OCI-LY7 (cell line): ENCODE data around the gene TUSC2. TPM values are rescaled to one million over a fixed set of nuclear protein-coding genes. Genes with fewer than 3 reads are reported as not detected.

Experiments used
- BruUV-seq: library from RNA; stranded (reverse); fragments of 400-500 nt; replicated peaks from 2 replicates; lab custom pipeline; 2021; lab: Mats Ljungman, UMichigan
- CTCF ChIA-PET: fragments of 300-600 bp; sonication (Branson Sonifier 250); formaldehyde crosslinking; loops from one replicate; lab custom pipeline; 2022; ENCODE audit warnings: antibody characterized with exemption; ENCODE audit not compliant: unreplicated experiment; lab: Charles Lee
- POLR2A ChIA-PET: fragments of 300-600 bp; sonication (Branson Sonifier 250); formaldehyde crosslinking; loops from one replicate; lab custom pipeline; 2022; ENCODE audit warnings: antibody characterized with exemption; lab: Charles Lee
- DNase-seq: peaks from one replicate; pipeline ENCODE4 v3.0.0-alpha.2; 2015; ENCODE audit warnings: low spot score
- H2AFZ ChIP-seq: fragments of 200-600 bp; sonication (generic), shearing (Covaris generic); 2 replicates; pipeline ENCODE4 v1.6.1; 2014; ENCODE audit warnings: mild to moderate bottlenecking, antibody characterized with exemption, low read length, moderate library complexity
- H3K27ac ChIP-seq: fragments of 200-600 bp; sonication (generic); 2 replicates; pipeline ENCODE4 v1.5.1; 2014; ENCODE audit warnings: mixed run types, low read depth, mild to moderate bottlenecking, moderate library complexity, low read length, inconsistent platforms; ENCODE audit not compliant: poor library complexity, severe bottlenecking
- H3K36me3 ChIP-seq: fragments of 200-600 bp; sonication (generic); 2 replicates; pipeline ENCODE4 v1.6.1; 2014; ENCODE audit warnings: mild to moderate bottlenecking, antibody characterized with exemption, low read length, moderate library complexity, mixed read lengths; ENCODE audit not compliant: insufficient read depth
- H3K4me1 ChIP-seq: fragments of 200-600 bp; sonication (generic); 2 replicates; pipeline ENCODE4 v1.5.1; 2014; ENCODE audit warnings: mild to moderate bottlenecking, low read length; ENCODE audit not compliant: insufficient read depth, poor library complexity, severe bottlenecking
- H3K4me2 ChIP-seq: fragments of 200-600 bp; sonication (generic); 2 replicates; pipeline ENCODE4 v1.6.1; 2014; ENCODE audit warnings: mild to moderate bottlenecking, low read length
- H3K4me3 ChIP-seq: fragments of 200-600 bp; sonication (generic); 2 replicates; pipeline ENCODE4 v1.5.1; 2014; ENCODE audit warnings: mild to moderate bottlenecking, low read depth, low read length; ENCODE audit not compliant: poor library complexity, severe bottlenecking
- H3K79me2 ChIP-seq: fragments of 200-600 bp; sonication (generic); 2 replicates; pipeline ENCODE4 v1.6.1; 2016; ENCODE audit warnings: low read depth, mild to moderate bottlenecking, low read length, moderate library complexity, mixed read lengths; ENCODE audit not compliant: insufficient read depth
- H3K9me2 ChIP-seq: fragments of 200-600 bp; sonication (generic); 2 replicates; pipeline ENCODE4 v1.6.1; 2016; ENCODE audit warnings: mild to moderate bottlenecking, low read length, mixed read lengths; ENCODE audit not compliant: insufficient read depth
- H3K9me3 ChIP-seq: fragments of 200-600 bp; sonication (generic); 2 replicates; pipeline ENCODE4 v1.6.1; 2014; ENCODE audit warnings: mild to moderate bottlenecking, mixed run types, low read length, mixed read lengths
- H4K20me1 ChIP-seq: fragments of 200-600 bp; sonication (generic); 2 replicates; pipeline ENCODE4 v1.6.1; 2014; ENCODE audit warnings: mild to moderate bottlenecking, antibody characterized with exemption, low read length, moderate library complexity, mixed read lengths; ENCODE audit not compliant: insufficient read depth
- CTCF ChIP-seq: fragments of 200-600 bp; sonication (generic); conservative IDR thresholded peaks from 2 replicates; pipeline ENCODE4 v1.5.1; 2014; ENCODE audit warnings: mild to moderate bottlenecking, antibody characterized with exemption, low read length, moderate library complexity, mixed read lengths
- EZH2phosphoT487 ChIP-seq: fragments of 200-600 bp; sonication (generic); IDR thresholded peaks from 2 replicates; pipeline ENCODE4 v1.6.1; 2018; ENCODE audit warnings: low read depth, borderline replicate concordance, mild to moderate bottlenecking, mixed run types, antibody characterized with exemption, low read length, moderate library complexity, mixed read lengths
- intact Hi-C: fragments of 100-400 bp; cut with micrococcal nuclease; formaldehyde crosslinking; loops from one replicate; pipeline ENCODE4 v1.10.0; 2022; ENCODE audit not compliant: unreplicated experiment
- total RNA-seq, 2 experiments: library from RNA; depleted of rRNA in 1 of 2; stranded (reverse); fragments of >200 nt in 1 of 2; shearing (Covaris generic) in 1 of 2; gene quantifications; 2 replicates each; pipeline ENCODE4 v1.2.3, GENCODE V29; 2014 to 2022

TUSC2 gene
- total RNA-seq, 2 experiments from 2014 or later: 20.4 to 24.5 TPM

- H3K36me3 ChIP-seq: peaks cover 42% of the 10 kb centered on the region
- no peaks in the 10 kb centered on the region for H3K9me2 ChIP-seq
- peak overlapping the region; percentile 82 for H3K4me2 ChIP-seq
- H3K9me3 ChIP-seq: no peaks in the 10 kb centered on the region
- POLR2A ChIA-PET: interaction anchor here (0.7 to 1.4 kb wide), 3 partner anchors 20 to 122 kb away, joined by 3 to 6 read pairs (median 4); partner anchors contain the start of gene GNAI2
- no peak for DNase-seq
- H3K27ac ChIP-seq: no peak overlapping the region
- H3K4me1 ChIP-seq: peaks cover 40% of the 10 kb centered on the region
- H3K79me2 ChIP-seq: peaks cover 23% of the 10 kb centered on the region; the same call in 1 of the 2 replicates
- no peak overlapping the region for H2AFZ ChIP-seq
- H4K20me1 ChIP-seq: 0 out of 2 replicates have a peak, but pooled peaks cover 4% of the 10 kb centered on the region
- intact Hi-C loops: no loop called here
- CTCF ChIA-PET: no interaction called here
- TF ChIP-seq CTCF (no peak), EZH2phosphoT487 (no peak)
- BruUV-seq: no TSS peak
- peak overlapping the region; percentile 76 for H3K4me3 ChIP-seq
Measured at GRCh38 chr3:50357481-50357880, 29.5 kb upstream of the TUSC2 start.

GRCh38 chr3:50356553-50356952 is 28.5 kb upstream of the TUSC2 start:
- H3K27ac ChIP-seq: no peak overlapping the region
- peaks cover 23% of the 10 kb centered on the region; the same call in 1 of the 2 replicates for H3K79me2 ChIP-seq
- no TSS peak for BruUV-seq
- peak overlapping the region; percentile 76 for H3K4me3 ChIP-seq
- no peak overlapping the region for H2AFZ ChIP-seq
- H3K4me2 ChIP-seq: peak overlapping the region; percentile 82
- H4K20me1 ChIP-seq: 0 out of 2 replicates have a peak, but pooled peaks cover 4% of the 10 kb centered on the region
- CTCF ChIA-PET: no interaction called here
- intact Hi-C loops: no loop called here
- H3K9me2 ChIP-seq: no peaks in the 10 kb centered on the region
- no peak for DNase-seq
- H3K36me3 ChIP-seq: peaks cover 42% of the 10 kb centered on the region
- TF ChIP-seq EZH2phosphoT487 (no peak), CTCF (no peak)
- peaks cover 43% of the 10 kb centered on the region for H3K4me1 ChIP-seq
- H3K9me3 ChIP-seq: no peaks in the 10 kb centered on the region
- POLR2A ChIA-PET: interaction anchor here (1.0 to 1.4 kb wide), 2 partner anchors 19 to 20 kb away, joined by 4 to 6 read pairs; no protein-coding TSS in a partner anchor
